Hypothalamus (tissue), 51 donors: ENCODE measurements around the gene CDK5.

Experiments
- DNase-seq, 51 donors: peaks; one replicate each; lab custom pipeline; 2025; lab: John Stamatoyannopoulos, UW

CDK5 gene

GRCh38 chr7:151057506-151057988 is at the start of gene CDK5:
Gene CDK5 (minus strand): TSS chr7:151057897. CDS start chr7:151057848, 49 bp downstream.
- DNase-seq, result no peak

GRCh38 chr7:151104411-151105235 is 46.9 kb upstream of the CDK5 start:
- DNase-seq, result no peak

DNA sequence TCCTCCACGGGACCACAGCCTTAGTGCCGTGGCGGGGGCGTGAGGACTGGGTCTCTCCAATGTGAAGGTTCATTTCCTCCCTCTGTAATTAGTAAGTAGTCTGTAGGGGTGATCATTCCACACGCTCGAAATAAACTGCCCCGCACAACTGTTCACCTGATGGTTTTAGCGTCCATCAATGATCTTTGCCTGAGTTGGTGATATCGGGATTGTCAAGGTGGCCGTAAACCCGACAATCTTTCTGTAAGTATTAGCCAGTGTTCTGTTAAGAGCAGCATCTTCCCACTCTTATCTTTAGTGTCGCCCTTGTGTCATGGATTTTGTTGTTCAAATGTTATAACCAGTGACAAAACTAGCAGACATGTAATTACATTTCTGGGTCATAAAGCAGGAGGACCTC is 46.3 kb upstream of the CDK5 start:
- DNase-seq, result no peak

GRCh38 chr7:151102991-151103390 is 45.3 kb upstream of the CDK5 start:
- DNase-seq, result no peak

GRCh38 chr7:151101621-151102396 is 44.1 kb upstream of the CDK5 start:
- DNase-seq, result no peak

- no peak for DNase-seq
Observed at GRCh38 chr7:151100921-151101320, 43.2 kb upstream of the CDK5 start.

- no peak for DNase-seq
Observed at GRCh38 chr7:151099486-151100211, 42.0 kb upstream of the CDK5 start.

DNA sequence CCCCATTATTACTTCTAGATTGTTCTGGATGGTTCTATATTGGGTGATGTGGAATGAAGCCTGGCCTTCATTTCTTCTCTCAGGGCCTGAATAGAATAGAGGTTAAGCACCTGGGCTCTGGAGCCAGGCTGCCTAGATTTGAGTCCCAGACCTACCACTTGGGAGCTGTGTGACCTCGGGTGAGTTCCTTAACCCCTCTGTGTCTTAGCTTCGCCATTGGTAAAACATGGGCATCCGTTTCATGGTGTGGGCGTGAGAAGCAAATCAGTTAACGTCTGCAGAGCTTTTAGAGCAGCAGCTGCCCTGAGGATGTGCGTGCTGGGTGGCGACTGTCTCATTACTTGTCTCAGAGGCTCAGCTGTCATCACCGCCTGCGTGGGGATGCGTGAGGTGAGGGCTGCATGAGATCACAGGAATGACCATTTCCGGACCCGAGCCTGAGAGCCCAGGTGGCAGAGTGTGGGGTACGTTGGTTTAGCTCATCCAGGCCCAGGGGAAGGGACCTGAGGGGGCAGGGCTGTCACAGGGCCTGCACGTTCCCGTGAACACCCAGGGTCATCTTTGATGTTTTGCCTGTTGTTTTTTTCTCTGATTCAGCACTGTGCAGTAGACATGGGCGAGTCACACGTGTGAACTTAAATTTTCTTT is 38.3 kb upstream of the CDK5 start:
- peak in 1 of 51 donors; percentile 78 for DNase-seq

DNA sequence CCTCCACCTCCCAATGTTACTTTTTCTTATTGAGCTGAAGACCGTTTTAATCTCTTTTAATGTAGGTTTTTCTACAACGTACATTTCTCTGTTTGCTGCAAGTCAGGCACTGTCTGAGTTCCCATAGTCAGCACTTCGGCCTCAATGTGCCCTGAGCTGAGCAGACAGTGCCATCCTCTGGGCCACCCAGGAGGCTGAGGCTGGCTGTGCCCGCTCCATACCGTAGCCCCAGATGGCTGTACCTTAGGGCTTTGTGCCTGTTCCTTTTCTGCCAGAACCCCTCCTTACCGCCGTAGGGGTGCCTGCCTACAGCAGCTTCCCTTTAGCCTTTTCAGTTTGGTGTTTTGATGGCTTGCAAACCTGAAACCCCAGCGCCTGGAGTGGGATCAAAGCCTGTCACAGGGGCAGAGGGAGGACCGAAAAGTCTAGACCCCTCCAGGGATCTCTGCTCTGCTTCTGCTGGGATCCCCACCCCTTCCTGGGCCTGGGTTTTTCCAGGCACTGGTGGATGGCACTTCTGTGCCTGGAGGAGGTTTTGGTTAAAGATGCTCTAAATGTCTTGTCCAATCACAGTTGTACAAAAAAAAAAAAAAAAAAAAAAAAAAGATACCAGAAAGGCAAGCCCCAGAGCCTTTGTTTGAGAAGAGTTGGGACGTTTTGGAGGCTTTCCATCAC is 37.6 kb upstream of the CDK5 start:
- DNase-seq, result peak in 1 of 51 donors; percentile 19

- DNase-seq, result no peak
Observed at GRCh38 chr7:151094675-151095074, 37.0 kb upstream of the CDK5 start.

DNA sequence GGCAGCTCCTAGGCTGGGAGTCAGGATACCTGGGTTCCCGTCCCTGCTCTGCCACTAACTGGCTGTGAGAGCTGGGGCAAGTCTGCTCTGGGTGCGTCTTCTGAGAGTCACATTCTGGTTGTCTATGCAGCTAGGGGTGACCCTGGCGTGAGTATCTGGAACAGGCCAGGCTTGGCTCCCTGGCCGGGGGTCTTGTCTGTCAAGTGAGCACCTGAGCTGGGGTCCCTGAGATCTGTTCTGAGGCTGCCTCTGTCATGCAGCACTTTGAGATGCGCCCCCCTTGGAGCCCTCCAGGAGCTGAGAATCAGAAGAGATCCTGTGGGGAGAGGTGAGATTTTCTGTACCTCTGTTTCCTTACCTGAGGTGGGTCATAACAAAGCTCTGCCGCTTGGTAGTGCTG is 36.1 kb upstream of the CDK5 start:
- no peak for DNase-seq

- DNase-seq, result no peak
Observed at GRCh38 chr7:151091988-151092387, 34.3 kb upstream of the CDK5 start.

DNA sequence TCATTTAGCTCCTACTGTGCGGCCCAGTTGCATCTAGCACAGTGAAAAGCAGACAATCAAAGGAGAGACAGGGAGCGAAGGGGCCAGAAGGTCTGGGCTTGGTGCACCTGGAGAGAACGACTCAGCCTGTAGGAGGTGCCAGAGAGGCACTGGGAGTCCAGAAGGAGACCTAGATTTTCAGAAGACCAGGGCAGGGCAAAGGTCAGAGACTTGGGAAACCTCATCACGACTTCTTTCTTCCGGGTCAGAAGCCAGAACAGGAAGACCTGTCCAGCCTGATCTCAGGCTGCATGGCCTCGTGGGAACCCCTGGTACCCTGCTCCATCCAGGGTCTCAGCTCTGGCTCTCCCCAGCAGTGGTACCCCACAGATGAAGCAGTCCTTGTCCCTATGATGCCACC is 33.7 kb upstream of the CDK5 start:
- no peak for DNase-seq

- no peak for DNase-seq
Observed at GRCh38 chr7:151091003-151091402, 33.3 kb upstream of the CDK5 start.

GRCh38 chr7:151089893-151090730 is 32.4 kb upstream of the CDK5 start:
- DNase-seq, result no peak

DNA sequence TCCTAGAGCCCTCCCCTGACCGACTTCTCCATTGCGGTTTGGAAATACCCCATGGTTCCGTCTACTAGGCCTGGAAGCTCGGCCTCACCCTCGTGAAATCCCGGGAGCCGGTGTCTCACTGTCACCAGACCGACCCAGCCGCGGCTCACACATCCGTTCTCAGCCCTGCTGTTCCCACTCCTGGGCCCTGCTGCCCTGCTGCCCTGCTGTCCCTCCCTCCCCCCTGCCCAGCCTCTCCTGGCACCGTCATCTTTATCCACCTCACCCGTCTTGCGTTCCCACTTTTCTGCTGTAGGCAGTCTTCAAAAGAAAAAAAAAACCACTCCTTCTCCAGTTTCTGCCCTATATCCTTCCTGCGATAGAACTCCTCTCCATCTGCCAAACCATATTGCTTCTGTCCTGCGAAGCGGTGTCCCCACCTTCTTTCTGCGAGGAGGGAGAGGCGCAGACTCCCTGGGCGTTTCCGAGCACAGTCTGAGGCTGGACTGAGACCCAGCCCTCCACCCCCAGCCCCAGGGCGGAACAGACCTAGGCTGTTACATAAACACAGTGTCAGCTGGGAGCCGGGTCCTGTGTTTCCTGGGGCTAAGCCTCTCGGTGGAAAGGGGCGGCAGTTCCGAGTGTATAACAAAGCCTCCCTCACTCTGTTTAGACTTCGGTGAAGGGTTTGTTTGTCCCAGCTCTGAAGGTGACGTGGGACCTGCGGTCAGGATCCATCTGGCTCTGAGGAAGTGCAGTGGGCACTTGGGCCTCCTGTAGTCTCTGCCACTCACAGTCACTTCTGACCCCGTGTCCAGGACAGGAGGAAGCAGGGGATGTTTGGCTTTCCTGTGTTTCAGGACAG is 31.4 kb upstream of the CDK5 start:
- peak in 28 of 51 donors; percentile 7 to 67 (median 30) for DNase-seq

DNA sequence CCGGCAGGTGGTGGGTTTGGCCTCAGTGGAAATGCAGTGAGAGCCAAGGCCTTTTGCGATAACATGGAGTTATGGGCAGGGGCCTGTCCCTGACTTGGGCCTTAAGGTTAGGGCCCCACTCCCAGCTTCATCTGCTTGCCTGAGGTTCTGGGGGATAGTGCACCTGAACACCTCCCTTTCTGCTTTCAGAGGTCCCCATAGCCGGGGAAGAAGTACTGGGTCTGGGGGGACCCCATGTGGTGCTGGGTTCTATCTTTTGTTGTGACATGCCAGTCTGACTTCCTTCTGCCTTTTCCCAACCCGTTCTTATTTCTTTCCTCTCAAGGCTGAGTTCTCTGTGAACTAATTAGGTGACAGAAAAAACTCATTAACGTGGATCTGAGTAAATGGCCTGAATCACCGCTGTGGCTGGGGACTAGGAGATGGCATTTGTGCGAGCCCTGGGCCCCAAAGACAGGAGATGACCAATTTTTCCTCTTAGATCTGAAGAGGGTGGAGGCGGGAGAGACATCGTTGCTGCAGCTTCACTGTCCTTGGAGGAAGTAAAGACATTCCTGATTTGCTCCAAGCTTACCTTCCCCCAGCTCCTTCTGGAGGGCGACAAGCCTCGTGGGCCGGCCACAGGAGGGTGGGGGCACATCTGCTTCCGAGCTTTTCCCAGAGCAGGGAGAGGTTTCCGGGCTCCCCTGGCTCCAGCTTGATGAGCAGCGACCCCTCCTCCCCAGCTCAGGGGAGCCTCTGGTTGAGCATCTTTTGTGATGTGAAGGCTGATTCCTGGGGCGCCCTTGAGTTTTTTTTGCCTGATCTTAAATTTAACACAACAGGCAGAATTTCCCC is 30.5 kb upstream of the CDK5 start:
- peak in 1 of 51 donors; percentile 35 for DNase-seq
